Esophagus squamous epithelium (tissue), 4 donors: Measurements from ENCODE around the gene GABBR2.

Experiments
- CTCF ChIP-seq, 6 experiments: fragments of 450-650 bp in 4 of 6; fragments of 200-600 bp in 2 of 6; sonication (generic) in 2 of 6; IDR thresholded peaks; one replicate each; pipeline ENCODE4 v1.5.1; 2016 to 2019; ENCODE audit warnings: antibody characterized with exemption in 6 of 6, mild to moderate bottlenecking in 4 of 6, moderate library complexity in 4 of 6
- POLR2A ChIP-seq, 4 donors: fragments of 450-650 bp; IDR thresholded peaks; one replicate each; pipeline ENCODE4 v1.6.1; 2017; ENCODE audit warnings: antibody characterized with exemption in 4 of 4, mild to moderate bottlenecking in 4 of 4, moderate library complexity in 3 of 4

- no peak for TF ChIP-seq CTCF (IDR thresholded peaks at IDR 0.05)
- no peak for TF ChIP-seq POLR2A (IDR thresholded peaks at IDR 0.05)
Observed at GRCh38 chr9:98445576-98445975, 263.2 kb downstream of the GABBR2 start.
